Panc1 (cell line): Measurements from ENCODE around the gene FAT2.

Source experiments
- POLR2AphosphoS5 ChIP-seq: IDR thresholded peaks from 2 replicates; pipeline ENCODE4 v1.6.1; 2012; ENCODE audit warnings: mild to moderate bottlenecking, low read depth, low read length, moderate library complexity
- SIN3A ChIP-seq: IDR thresholded peaks from 2 replicates; pipeline ENCODE4 v1.6.1; 2012; ENCODE audit warnings: low read depth, mild to moderate bottlenecking, low read length, moderate library complexity, borderline replicate concordance; ENCODE audit not compliant: insufficient read depth
- TF ChIP-seq, protein P1 (sequence below): fragments of 450-650 bp; IDR thresholded peaks from 2 replicates; pipeline ENCODE4 v1.5.1; 2017; ENCODE audit warnings: mild to moderate bottlenecking

DNA sequence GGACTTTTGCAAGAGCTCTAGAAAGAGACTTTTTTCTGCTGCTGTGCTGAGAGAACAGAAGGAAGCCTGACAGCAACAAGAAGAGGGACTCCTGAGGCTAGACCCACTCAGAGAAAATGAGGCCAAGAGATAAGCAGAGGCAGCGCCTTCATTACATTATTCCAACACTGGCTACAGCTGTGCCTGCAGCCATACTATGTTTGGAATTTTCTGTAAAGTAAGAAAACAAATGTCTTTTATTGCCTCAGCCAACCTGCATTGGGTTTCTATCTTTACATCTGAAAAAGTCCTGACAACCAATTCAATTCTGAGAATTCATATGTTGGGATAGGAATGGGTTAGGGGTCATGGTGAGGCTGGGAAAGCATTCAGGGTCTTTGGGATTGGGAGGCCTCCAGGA is 33.7 kb downstream of the FAT2 start:
- TF ChIP-seq, protein P1, sequence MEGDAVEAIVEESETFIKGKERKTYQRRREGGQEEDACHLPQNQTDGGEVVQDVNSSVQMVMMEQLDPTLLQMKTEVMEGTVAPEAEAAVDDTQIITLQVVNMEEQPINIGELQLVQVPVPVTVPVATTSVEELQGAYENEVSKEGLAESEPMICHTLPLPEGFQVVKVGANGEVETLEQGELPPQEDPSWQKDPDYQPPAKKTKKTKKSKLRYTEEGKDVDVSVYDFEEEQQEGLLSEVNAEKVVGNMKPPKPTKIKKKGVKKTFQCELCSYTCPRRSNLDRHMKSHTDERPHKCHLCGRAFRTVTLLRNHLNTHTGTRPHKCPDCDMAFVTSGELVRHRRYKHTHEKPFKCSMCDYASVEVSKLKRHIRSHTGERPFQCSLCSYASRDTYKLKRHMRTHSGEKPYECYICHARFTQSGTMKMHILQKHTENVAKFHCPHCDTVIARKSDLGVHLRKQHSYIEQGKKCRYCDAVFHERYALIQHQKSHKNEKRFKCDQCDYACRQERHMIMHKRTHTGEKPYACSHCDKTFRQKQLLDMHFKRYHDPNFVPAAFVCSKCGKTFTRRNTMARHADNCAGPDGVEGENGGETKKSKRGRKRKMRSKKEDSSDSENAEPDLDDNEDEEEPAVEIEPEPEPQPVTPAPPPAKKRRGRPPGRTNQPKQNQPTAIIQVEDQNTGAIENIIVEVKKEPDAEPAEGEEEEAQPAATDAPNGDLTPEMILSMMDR: no peak
- TF ChIP-seq POLR2AphosphoS5 (no peak), SIN3A (no peak)
